Heart right ventricle (tissue), 16 donors: ENCODE measurements around the gene C11orf21. TPM values are rescaled to one million over a fixed set of nuclear protein-coding genes. Genes with fewer than 3 reads are reported as not detected.

Experiments
- ATAC-seq, 8 donors: fragments of 200-7000 bp; cut with Tn5 transposase; one replicate each; pipeline ENCODE4 v1.9.1; 2020; ENCODE audit warnings: mild to moderate bottlenecking in 8 of 8, moderate library complexity in 8 of 8, moderate number of reproducible peaks in 1 of 8
- DNase-seq, 2 donors: peaks; one replicate each; pipeline ENCODE4 v3.0.0-alpha.2; 2020
- H3K27ac ChIP-seq, 10 donors: fragments of 200-600 bp; sonication (generic) in 2 of 10; one replicate each; pipeline versions ENCODE4 v1.5.0 to v1.8.0; 2020 to 2022; ENCODE audit warnings: mild to moderate bottlenecking in 3 of 10
- H3K27me3 ChIP-seq, 7 donors: fragments of 200-600 bp; one replicate each; pipeline ENCODE4 v1.8.0; 2021 to 2022; ENCODE audit warnings: mild to moderate bottlenecking in 2 of 7
- H3K36me3 ChIP-seq, 9 donors: fragments of 200-600 bp; sonication (generic) in 1 of 9; one replicate each; pipeline versions ENCODE4 v1.5.0 to v1.8.0; 2020 to 2022; ENCODE audit warnings: mild to moderate bottlenecking in 2 of 9
- H3K4me1 ChIP-seq, 9 donors: fragments of 200-600 bp; sonication (generic) in 1 of 9; one replicate each; pipeline versions ENCODE4 v1.5.0 to v1.8.0; 2020 to 2022; ENCODE audit warnings: mild to moderate bottlenecking in 4 of 9
- H3K4me3 ChIP-seq, 10 donors: fragments of 200-600 bp; sonication (generic) in 2 of 10; one replicate each; pipeline versions ENCODE4 v1.5.0 to v1.8.0; 2020 to 2022; ENCODE audit warnings: mild to moderate bottlenecking in 7 of 10, moderate library complexity in 2 of 10
- H3K9me3 ChIP-seq, 11 donors: fragments of 200-600 bp in 10 of 11; sonication (generic) in 2 of 11; one replicate each; pipeline versions ENCODE4 v1.5.0 to v1.8.0; 2013 to 2022; ENCODE audit warnings: mild to moderate bottlenecking in 2 of 11, control low read depth in 1 of 11, moderate library complexity in 1 of 11
- WGBS, 2 donors: extraction: QIAGEN DNeasy Blood & Tissue Kit; methylation state at CpG; one replicate each; pipeline ENCODE4 v1.1.7; 2013; ENCODE audit warnings: inconsistent platforms in 1 of 2; 5-methylcytosine and 5-hydroxymethylcytosine counted together
- intact Hi-C, 10 donors: fragments of 100-400 bp; cut with DNase I; formaldehyde crosslinking; loops; one replicate each; pipeline versions ENCODE4 v1.11.1 to v1.14.2; 2022
- polyA plus RNA-seq, 2 donors: library from polyadenylated mRNA; stranded (reverse); fragments of 200-250 nt; gene quantifications; one replicate each; pipeline ENCODE4 v1.2.3, GENCODE V29; 2013
- total RNA-seq, 10 donors: library from RNA; stranded (reverse); fragmentation: NEBNext Ultra II Directional in 3 of 10; extraction: Animal tissue kit (Norgen Biotek cat#: 25700) in 3 of 10; gene quantifications; one replicate each; pipeline versions ENCODE4 v1.2.1 to v1.2.4, GENCODE V29; 2021 to 2023
- TF ChIP-seq, protein P1 (sequence below), 9 donors: fragments of 200-600 bp; sonication (generic) in 2 of 9; IDR thresholded peaks; one replicate each; pipeline versions ENCODE4 v1.5.0 to v1.8.0; 2021 to 2022; ENCODE audit warnings: antibody characterized with exemption in 9 of 9, mild to moderate bottlenecking in 5 of 9, moderate library complexity in 1 of 9
- donor health status: Arrhythmogenic right ventricular cardiomyopathy.
- donor health status: ischemic (EF 13 %, LVEDD 7.1; RV severe dilation, severe dysfunction).
- donor health status: healthy with polysubstance abuse.
- donor health status: DM: no; HTN: yes; CAD: no.
- donor health status: DM: no; HTN: no; CAD: no.
- donor health status: ischemic (EF 25% LVEDD 6.9; RV normal size, moderate dysfunction).
- donor health status: ischemic (EF 25% LVEDD 5.7; RV mildly dilated, moderate dysfunction).
- donor health status: healthy.
- donor health status: DM: yes; HTN: yes; CAD: no.
- donor health status: Ischemic cardiomyopathy.
- donor health status: ischemic (EF 35%, LVEDD 5.7; RV mildly dilated, moderate dysfunction).
- donor health status: nonischemic (EF 11% LVEDD 7.7; RV severe dilation, severe dysfunction).
- donor health status: DM: yes; HTN: yes; CAD: no.
- donor health status: PGD.
- donor health status: ischemic (EF 29% LVEDD 5.4; RV normal size, mild dysfunction).
- donor health status: nonischemic (EF 23%, LVEDD 6.1; RV moderate dilation, normal function).

Gene C11orf21
- total and polyA plus RNA-seq, 12 donors: 2.6 to 73.4 (median 31.1) TPM

DNA sequence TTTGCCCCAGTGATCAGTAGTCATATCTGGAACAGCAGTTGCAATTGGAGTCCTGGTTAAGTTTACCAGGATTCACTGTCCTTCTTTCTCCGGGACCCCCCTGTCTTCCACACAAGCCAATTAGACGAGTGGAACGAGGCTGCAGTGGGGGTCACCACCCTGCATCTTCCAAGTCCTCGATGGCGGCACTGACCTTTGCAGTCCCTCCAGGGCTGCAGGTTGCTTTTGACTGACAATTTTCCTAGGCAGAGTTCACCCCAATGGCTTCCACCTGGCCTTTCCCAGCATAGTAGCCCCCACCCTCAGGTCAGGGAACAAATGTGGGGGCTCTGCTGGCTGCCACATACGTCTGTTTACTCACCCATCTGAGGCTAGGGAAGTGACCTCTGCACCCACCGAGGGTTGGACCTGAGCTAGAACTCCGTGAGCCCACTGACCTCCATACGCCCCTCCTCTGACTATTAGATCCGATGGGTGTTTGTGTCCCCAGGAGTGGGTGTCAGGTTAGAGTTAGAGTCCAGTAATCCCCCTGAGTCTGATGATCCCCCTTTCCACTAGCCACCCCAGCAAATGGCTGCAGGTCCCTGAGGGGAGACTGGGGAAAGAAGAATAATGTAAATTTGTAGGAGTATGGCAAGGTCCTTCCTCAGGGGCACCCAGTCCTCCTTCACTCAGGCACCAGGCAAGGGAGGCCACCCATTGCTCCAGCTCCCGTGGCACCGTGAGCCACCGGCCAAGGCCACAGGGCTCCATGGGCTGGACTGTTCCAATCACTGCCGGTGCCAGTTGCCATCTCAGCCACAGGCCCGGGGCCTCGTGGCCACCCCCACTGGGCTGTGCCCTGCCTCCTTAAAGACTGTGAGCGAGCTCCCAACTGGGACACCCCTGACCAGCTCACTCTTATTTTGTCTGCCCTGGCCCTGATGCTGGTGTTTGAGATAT lies 5.5 kb downstream of the C11orf21 start:
- no peak overlapping the region for H3K4me3 ChIP-seq
- peaks cover 0 to 41% (median 6%) of the 10 kb centered on the region in 9 donors for H3K4me1 ChIP-seq
- TF ChIP-seq, protein P1, sequence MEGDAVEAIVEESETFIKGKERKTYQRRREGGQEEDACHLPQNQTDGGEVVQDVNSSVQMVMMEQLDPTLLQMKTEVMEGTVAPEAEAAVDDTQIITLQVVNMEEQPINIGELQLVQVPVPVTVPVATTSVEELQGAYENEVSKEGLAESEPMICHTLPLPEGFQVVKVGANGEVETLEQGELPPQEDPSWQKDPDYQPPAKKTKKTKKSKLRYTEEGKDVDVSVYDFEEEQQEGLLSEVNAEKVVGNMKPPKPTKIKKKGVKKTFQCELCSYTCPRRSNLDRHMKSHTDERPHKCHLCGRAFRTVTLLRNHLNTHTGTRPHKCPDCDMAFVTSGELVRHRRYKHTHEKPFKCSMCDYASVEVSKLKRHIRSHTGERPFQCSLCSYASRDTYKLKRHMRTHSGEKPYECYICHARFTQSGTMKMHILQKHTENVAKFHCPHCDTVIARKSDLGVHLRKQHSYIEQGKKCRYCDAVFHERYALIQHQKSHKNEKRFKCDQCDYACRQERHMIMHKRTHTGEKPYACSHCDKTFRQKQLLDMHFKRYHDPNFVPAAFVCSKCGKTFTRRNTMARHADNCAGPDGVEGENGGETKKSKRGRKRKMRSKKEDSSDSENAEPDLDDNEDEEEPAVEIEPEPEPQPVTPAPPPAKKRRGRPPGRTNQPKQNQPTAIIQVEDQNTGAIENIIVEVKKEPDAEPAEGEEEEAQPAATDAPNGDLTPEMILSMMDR (IDR thresholded peaks at IDR 0.05): no peak
- no peak for DNase-seq
- 76 to 83% methylated on average over 17 of the region's 17 CpGs for WGBS, 2 donors
- H3K9me3 ChIP-seq: no peaks in the 10 kb centered on the region
- intact Hi-C loops: loop anchor here in 3 of 10 donors (2.0 to 5.0 kb wide), 2 partner anchors 99 kb away; no protein-coding TSS in a partner anchor
- no peak overlapping the region for H3K27ac ChIP-seq
- no peaks in the 10 kb centered on the region for H3K27me3 ChIP-seq
- H3K36me3 ChIP-seq: peaks cover 0 to 14% (median 0%) of the 10 kb centered on the region in 9 donors
- peak in 1 of 8 donors; percentile 9 for ATAC-seq

DNA sequence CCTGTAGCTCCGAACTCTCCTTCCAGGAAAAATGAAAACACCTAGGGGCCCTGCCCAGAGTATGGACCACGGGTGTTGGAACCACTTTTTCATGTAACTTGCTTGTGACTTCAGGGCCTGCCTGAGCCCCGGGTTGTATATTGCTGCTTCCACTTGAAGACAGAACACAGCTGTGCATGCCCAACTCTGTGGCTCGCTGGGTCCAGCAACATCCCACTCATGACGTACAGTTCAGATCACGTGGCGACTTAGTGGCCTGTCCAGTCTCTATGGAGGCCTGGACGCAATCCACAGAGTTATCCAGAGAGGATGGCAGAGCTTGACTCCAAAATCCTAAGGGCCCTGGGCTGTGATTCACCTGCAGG lies 6.8 kb downstream of the C11orf21 start:
- DNase-seq: no peak
- no peak overlapping the region for H3K4me3 ChIP-seq
- peaks cover 0 to 5% (median 0%) of the 10 kb centered on the region in 7 donors for H3K27me3 ChIP-seq
- intact Hi-C loops: loop anchor here in 2 of 10 donors (5.0 kb wide), 1 partner anchor 98 kb away; no protein-coding TSS in a partner anchor
- peak in 4 of 8 donors; percentile 8 to 39 (median 24) for ATAC-seq
- H3K27ac ChIP-seq: no peak overlapping the region
- peaks cover 0 to 39% (median 8%) of the 10 kb centered on the region in 9 donors for H3K4me1 ChIP-seq
- peaks cover 0 to 14% (median 0%) of the 10 kb centered on the region in 9 donors for H3K36me3 ChIP-seq
- TF ChIP-seq, protein P1 (IDR thresholded peaks at IDR 0.05): no peak
- 78 to 84% methylated on average over 8 of the region's 8 CpGs for WGBS, 2 donors
- no peaks in the 10 kb centered on the region for H3K9me3 ChIP-seq

DNA sequence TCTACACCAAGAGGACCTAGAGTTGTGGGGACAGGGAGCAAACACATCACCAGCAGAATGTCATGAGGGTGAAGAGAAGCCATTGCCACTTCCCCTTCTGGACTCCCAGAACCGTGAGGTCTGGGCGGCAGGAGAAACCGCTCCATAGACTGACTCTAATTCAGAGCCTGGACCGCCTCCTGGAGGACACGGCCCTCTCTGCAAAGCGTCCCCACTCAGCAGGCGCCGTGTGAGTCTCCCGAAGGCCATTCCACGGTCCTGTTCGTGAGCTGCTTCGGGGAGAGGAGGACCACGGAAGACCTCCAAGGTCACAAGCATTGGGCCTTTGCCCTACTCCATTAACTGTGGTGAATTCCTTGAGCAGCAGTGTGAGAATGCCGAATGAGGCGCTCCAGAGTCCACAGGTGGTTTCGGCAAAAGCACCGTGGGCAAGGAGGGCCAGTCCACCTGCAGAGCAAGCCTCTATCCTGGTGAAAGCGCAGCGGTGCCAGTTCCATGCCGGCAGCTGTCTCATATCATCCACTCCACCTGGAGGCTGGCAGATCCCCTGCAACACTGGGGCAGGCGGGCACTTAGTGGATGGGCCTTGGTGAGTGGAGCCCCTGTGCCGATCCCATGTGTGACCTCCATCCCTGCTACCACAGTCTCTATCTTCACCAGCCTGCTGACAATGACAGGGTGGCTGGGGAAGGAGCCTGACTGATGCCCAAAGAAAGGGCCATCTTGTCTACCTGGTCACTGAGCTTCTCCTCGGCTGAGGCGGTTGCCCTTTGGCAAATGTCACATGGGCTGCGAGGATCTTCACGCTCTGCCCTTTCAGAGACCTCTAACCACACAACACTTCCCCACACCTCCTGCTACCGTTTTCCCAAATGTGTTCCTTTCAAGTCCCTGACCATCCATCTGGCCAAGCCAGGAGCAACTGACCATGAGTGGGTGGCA lies 7.5 kb downstream of the C11orf21 start:
- no peak overlapping the region for H3K27ac ChIP-seq
- H3K4me1 ChIP-seq: peaks cover 0 to 37% (median 9%) of the 10 kb centered on the region in 9 donors
- intact Hi-C loops: no loop called here
- TF ChIP-seq, protein P1 (IDR thresholded peaks at IDR 0.05): peak in 2 of 9 donors; percentile 4 to 15
- ATAC-seq (peak in 3 of 8 donors; percentile 12 to 26 (median 25)), DNase-seq (no peak)
- WGBS, 2 donors: 80 to 82% methylated on average over 27 of the region's 27 CpGs
- H3K9me3 ChIP-seq: no peaks in the 10 kb centered on the region
- peaks cover 0 to 6% (median 0%) of the 10 kb centered on the region in 7 donors for H3K27me3 ChIP-seq
- no peak overlapping the region for H3K4me3 ChIP-seq
- peaks cover 0 to 13% (median 0%) of the 10 kb centered on the region in 9 donors for H3K36me3 ChIP-seq

DNA sequence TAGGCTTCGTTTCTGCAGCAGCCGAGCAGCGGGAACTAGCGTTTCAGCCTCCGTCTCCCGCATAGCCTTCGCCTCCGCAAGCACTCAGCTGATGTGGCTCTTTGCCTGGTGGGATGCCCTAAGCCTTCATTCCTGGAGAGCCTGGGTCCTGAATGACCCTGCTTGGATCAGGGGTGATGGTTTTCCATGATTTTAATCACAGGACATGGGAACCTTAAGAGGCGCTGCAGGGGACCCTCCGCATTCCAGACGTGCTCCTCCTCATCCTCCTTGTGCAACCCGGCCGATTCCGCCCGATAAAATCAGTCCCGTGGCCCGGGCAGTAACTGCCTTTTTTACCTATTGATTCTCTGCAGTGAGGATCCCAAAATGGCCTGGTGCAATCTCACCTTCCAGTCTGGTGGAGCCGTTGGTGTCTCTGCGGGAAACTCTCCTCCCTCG lies 8.2 kb downstream of the C11orf21 start:
- DNase-seq: no peak
- H3K4me1 ChIP-seq: peaks cover 0 to 35% (median 7%) of the 10 kb centered on the region in 9 donors
- no peak overlapping the region for H3K27ac ChIP-seq
- no peak overlapping the region for H3K4me3 ChIP-seq
- H3K9me3 ChIP-seq: no peaks in the 10 kb centered on the region
- ATAC-seq: no peak
- H3K27me3 ChIP-seq: peaks cover 0 to 6% (median 0%) of the 10 kb centered on the region in 7 donors
- peaks cover 0 to 7% (median 0%) of the 10 kb centered on the region in 9 donors for H3K36me3 ChIP-seq
- TF ChIP-seq, protein P1 (IDR thresholded peaks at IDR 0.05): no peak
- intact Hi-C loops: no loop called here
- 84 to 86% methylated on average over 20 of the region's 20 CpGs for WGBS, 2 donors
